C4-2B (cell line): Measurements from ENCODE around the gene ST8SIA4.

Experiments
- CTCF ChIP-seq: fragments of 450-650 bp; conservative IDR thresholded peaks from 2 replicates; pipeline ENCODE4 v1.5.1; 2017; ENCODE audit warnings: mild to moderate bottlenecking
- ZFX ChIP-seq: fragments of 450-650 bp; IDR thresholded peaks from 2 replicates; pipeline ENCODE4 v1.6.1; 2017

GRCh38 chr5:100900142-100900795 lies 2.8 kb downstream of the ST8SIA4 start:
- TF ChIP-seq CTCF (peak; percentile 18), ZFX (no peak)
